ENCODE results near the gene SERPINE2.

DNA sequence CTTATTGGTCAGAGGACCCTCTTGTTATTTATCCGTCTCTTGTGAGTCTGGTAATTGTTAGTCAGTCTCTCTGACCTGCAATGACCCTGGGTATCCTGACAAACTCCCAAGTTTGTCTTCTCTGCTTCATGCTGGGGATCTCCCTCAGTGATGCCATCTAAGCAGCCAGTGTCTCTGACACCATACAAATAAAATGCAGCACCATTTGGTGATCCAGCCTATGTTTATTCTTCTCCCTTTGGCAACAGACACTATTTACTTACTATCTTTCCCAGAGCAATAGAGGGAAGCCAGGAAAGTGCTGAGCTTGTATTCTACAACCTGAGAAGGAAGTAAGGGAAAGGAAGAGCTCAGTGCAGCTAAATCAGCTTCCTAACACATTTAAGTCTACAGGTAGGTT lies 15.9 kb downstream of the SERPINE2 start:
- TF ChIP-seq POLR2A (IDR thresholded peaks at IDR 0.05) (no peak), CTCF (IDR thresholded peaks at IDR 0.05) (no peak), POLR2AphosphoS5 (IDR thresholded peaks at IDR 0.05) (no peak)

Measured in breast epithelium (tissue), 3 donors.